ENCODE results near the gene BLVRA.
"Not testable (repeated sequence)": the region's sequence is repeated elsewhere in the genome, so short reads cannot be mapped to it uniquely, and the experiment has no call there.

The BLVRA gene

DNA sequence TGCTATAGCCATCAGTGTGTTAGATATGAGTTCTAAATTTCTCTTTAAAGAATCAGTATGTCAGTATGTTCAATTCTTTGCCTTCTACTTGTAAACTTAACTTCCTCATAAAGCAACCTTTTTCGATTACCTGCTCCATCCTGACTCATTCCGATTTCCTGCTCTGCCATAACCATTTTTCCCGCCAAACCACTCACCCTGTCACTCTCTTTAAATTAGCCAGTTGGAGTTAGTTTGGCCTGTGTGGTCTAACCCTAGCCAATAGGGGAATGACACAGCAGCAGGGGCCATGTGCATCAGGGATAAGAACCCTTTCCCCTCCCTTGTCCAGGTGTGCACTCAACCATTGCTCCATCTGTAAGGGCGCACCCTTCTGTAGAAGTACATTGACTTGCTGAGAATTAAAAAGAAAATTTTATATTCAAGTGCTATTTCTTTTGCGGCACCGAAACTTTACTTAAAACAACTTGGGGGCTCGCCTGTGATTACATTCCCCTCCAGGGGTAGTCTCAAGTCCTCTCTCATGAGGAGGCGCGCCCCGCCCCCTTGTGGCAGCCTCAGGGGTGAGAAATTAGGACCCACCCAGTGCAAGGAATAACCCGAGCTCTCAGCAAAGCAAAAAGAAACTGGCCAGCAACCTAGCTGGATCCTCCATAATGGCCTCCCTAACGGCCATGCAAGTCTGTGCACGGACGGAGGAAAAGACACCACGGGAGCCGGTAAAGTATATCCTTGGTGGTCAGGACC, 51.9 kb downstream of the BLVRA start:
- DNase-seq (ENCODE audit: low read depth): peak; percentile 59

DNA sequence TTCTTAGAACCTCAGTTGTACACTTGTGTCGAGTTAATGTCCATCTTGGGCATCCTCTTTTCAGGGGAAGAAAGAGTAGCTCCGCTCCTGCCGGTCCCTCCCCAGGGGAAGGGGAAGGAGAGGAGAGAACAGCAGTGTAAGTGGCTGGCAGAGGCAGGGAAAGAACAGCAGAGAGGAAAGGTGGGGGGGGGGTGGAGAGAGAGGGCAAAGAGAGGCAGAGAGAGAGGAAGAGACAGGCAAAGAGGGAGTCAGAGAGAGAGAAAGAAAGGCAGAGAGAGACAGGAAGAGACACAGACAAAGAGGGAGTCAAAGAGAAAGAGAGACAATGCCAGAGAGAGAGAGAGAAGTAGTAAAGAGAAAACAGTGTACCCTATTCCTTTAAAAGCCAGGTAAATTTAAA, 56.9 kb downstream of the BLVRA start:
- no peak for DNase-seq (ENCODE audit: low read depth)

DNA sequence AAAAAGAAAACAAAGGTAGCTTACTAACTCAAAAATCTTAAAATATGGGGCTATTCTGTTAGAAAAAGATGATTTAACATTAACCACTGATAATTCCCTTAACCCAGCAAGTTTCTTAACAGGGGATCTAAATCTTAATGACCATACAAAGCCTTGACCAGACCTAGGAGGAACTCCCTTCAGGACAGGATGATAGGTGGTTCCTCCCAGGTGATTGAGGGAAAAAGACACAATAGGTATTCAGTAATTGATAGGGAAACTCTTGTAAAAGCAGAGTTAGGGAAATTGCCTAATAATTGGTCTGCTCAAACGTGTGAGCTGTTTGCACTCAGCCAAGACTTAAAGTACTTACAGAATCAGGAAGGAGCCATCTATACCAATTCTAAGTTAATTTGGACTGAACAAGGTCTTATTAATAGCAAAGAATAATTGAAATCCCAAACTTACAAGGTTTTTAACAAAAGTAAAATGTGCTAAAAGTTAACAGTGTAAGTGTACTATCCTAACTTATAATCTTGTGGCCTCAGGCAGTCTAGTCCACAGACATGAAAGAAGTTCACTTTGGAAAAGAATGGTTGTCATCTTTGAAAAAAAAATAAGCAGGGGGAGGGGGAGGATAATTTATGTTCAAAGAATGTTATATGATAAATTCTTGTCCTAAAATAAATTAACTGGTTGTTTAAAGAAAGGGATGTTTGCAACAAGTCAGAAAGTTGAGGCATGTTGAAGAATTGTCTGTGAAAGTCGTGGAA, 57.7 kb downstream of the BLVRA start:
- DNase-seq (ENCODE audit: low read depth): not testable (repeated sequence)

DNA sequence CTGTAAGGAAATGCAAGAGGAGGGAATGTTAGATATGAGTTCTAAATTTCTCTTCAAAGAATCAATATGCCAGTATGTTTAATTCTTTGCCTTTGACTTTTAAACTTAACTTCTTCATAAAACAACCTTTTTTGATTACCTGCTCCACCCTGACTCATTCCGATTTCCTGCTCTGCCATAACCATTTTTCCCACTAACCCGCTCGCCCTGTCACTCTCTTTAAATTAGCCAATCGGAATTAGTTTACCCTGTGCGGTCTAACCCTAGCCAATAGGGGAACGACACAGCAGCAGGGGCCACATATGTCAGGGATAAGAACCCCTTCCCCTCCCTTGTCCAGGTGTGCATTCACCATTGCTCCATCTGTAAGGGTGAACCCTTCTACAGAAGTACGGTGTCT, 64.9 kb downstream of the BLVRA start:
- not testable (repeated sequence) for DNase-seq (ENCODE audit: low read depth)

DNA sequence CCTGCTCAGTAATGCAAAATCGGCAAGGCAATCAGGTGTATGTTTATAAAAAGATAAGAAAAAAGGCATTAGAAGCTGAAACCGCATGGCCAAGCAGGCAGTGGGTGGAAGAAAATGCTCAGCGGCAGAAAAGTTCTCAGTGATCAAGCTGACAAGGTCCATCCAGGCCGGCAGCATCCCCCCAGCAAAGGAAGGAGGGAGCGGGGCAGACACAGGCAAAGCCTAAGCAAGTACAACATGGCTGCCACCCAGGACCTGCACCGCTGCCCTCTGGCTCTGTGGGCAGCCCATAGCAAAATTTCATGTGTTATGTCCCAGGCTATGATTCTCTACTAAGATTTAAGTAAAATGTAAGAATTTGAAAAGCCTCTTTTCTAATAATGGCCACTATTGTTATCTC, 65.5 kb downstream of the BLVRA start:
- DNase-seq (ENCODE audit: low read depth): no peak

DNA sequence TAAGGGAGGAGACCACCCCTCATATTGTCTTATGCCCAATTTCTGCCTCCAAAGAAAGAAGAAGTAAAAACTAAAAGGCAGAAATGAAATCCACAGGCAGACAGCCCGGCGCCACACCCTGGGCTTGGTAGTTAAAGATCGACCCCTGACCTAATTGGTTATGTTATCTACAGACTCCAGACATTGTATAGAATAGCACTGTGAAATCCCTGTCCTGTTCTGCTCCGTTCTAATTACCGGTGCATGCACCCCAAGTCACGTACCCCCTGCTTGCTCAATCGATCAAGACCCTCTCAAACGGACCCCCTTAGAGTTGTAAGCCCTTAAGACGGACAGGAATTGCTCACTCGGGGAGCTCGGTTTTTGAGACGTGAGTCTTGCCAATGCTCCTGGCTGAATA, 66.0 kb downstream of the BLVRA start:
- not testable (repeated sequence) for DNase-seq (ENCODE audit: low read depth)

DNA sequence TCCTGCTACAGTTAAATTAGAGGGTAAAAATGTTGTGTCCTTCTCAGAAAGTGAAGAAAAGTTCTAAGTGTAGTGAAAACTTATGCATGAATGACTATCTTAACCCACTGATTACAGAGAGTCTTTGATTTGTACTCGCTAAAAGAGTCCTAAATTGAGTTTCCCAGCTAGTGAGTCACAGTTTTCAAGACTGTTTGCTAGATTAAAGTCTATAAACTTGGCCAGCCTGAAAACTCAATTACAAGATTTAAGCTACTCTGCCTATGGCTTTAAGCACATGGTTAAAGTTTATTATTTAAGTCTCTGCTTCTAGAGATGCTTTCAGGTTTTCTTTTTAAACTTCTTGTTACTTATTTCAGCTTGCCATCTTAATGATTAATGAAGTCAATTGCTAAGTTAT, 66.5 kb downstream of the BLVRA start:
- no peak for DNase-seq (ENCODE audit: low read depth)

DNA sequence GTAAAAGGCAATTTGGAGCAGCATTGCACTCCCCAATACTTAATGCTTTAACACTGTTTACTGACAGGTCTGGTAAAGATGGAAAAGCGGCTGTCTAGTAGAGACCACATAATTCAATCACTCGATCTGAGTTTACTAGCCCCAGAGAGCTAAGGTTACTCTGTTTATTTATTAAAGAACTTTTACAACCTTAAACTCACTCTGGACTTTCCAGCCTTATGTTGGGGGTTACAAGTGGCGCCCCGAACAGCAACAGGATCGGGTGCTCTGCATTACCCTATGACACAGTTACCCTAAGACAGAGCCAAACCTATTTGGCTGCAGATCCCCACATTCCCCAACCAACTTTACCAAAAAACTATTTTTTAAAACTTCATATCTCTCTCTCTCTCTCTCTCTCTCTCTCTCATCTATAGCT, 66.9 kb downstream of the BLVRA start:
- no peak for DNase-seq (ENCODE audit: low read depth)

DNA sequence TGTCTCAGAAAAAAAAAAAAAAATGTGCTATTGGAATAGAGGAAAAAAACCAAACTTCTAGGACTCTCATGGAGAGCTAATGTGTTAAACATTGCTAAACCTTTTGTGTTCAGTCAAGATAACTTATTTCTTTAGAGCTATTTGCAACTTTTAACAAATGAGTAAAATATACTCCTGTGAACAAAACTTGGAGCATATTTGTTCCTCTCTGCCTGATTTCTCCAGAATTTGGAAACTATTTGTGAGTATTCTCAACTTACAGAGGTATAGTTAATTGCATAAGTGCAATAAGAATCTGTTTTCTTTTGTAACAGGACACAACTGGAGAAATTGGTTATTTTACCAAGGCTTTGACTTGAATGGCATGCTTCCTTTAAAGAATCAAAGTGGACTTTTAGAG, 72.4 kb downstream of the BLVRA start:
- DNase-seq (ENCODE audit: low read depth): not testable (repeated sequence)

DNA sequence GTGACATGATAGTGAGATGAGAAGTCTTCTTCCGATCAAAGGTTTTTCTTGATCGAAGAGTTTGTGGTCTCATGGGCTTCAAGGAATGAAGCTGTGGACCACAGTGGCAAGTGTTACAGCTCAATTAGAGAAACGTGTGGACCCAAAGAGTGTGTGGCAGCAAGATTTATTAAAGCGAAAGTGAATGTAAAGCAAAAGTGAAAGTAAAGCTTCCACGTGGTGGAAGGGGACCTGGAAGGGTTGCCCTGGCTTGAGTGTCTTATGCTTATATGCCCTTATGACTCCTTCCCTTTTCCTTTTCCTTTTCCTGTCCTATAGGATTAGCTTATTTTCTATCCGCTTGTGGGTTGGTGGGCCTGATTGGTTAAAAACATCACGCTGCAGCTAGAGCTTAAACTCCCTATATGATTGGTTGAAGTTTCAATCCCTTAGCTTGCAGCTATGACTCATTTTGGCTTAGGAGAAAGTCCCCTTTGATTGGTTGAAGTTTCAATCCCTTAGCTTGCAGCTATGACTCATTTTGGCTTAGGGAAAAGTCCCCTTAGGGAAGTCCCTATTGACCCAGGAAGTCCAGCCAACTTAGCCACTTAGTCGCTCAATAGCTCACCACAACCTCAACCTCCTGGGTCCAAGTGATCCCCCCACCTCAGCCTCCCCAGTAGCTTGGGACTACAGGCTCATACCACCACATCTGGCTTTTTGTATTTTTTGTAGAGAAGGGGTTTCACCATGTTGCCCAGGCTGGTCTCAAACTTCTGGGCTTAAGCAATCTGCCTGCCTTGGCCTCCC, 76.2 kb downstream of the BLVRA start:
- peak; percentile 74 for DNase-seq (ENCODE audit: low read depth)

DNA sequence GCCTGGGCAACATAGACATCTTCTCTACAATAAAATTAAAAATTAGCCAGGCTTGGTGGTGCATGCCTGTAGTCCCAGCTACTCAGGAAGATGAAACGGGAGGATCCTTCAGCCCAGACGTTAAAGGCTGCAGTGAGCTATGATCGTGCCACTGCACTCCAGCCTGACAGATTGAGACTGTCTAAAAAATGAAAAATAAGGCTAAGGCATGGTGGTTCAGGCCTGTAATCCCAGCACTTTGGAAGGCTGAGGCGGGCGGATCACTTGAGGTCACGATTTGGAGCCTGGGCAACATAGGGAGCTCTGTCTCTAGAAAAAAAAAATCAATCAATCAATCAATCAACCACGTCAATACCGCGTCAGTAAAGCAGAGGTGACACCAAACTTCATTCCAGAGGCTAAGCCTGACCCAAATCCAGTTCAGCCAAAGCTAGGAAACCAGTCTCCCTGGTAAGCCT, 79.8 kb downstream of the BLVRA start:
- no peak for DNase-seq (ENCODE audit: low read depth)

DNA sequence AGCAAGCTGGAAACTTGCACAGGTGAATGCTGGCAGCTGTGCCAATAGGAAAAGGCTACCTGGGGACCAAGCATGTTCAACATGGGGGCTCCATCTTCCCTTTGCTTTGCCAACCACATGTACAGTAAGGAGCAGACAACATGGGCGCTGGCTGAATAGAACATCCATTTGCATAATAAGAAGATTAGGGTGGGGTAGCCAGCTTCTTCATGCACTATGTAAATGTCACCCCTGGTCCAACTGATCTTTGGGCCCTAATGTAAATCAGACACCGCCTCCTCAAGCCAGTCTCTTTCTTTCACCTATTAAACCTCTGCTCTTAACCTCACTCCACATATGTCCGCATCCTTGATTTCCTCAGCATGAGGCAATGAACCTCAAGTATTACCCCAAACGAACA, 84.8 kb downstream of the BLVRA start:
- no peak for DNase-seq (ENCODE audit: low read depth)

DNA sequence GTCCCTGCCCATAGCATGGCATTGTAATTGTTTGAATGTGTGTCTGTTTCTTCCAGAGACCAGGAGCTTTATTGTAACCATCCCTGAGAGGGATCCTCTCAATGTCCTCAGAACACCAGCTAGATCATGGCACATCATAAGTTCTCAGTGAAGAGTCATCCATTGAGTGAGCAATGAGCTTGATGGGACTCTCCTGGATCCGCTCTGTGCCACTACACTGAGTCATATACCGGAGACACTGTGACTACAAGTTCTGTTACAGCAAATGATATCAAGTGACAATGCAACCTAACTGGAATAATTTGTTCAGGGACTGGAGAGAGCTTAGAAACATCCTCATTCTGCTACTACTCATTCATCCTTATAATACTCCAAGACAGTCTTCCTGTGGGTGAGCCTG, 85.8 kb downstream of the BLVRA start:
- DNase-seq (ENCODE audit: low read depth): peak; percentile 46

DNA sequence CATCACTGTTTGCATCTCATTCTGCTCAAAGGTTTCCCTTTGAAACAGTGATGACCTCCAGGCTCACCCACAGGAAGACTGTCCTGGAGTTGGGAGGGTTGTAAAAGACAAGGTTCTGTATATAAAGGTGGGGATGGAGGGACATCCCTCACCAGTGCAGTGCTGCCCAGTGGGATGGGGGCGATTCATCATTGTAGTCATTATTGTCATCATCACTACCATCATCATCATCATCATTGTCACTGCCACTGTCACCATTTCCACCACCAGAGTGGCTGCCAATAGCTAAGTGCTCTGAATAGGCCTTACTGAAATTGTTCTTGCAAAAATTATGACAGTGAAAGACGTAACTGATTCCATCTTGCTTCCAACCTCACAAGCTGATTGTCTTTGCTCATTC, 86.2 kb downstream of the BLVRA start:
- no peak for DNase-seq (ENCODE audit: low read depth)

DNA sequence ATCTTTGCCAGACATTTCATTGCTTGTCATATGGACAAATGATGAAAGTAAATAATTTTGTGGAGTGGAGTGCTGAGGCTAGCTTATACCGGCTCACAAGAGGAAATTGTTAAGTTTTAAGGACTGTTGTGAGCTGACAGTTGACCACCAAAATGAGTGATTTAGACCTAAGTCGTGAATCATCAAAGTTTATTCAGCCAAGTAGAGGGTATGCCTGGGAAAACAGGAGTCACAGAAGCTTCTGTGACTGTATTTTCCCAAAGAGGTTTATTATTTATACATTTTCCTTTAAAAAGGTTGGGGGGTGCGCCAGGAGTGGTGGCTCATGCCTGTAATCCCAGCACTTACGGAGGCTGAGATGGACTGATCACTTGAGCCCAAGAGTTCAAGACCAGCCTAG, 89.0 kb downstream of the BLVRA start:
- peak; percentile 70 for DNase-seq (ENCODE audit: low read depth)

DNA sequence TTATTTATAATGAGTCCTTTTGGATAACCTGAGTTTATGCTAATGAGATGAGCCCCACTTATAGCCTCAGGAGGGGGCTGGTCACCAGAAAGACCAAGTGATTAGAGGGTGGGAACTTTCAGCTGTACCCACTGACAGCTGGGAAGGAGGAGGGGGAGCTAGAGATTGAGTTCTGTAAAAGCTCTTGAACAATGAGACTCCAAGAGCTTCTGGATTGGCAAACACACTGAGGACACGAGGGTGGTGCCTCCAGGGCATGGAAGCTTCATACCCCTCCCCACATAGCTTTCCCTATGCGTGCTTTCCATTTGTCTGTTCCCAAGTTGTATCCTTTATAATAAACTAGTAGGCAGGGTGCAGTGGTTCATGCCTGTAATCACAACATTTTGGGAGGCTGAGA, 90.6 kb downstream of the BLVRA start:
- no peak for DNase-seq (ENCODE audit: low read depth)

DNA sequence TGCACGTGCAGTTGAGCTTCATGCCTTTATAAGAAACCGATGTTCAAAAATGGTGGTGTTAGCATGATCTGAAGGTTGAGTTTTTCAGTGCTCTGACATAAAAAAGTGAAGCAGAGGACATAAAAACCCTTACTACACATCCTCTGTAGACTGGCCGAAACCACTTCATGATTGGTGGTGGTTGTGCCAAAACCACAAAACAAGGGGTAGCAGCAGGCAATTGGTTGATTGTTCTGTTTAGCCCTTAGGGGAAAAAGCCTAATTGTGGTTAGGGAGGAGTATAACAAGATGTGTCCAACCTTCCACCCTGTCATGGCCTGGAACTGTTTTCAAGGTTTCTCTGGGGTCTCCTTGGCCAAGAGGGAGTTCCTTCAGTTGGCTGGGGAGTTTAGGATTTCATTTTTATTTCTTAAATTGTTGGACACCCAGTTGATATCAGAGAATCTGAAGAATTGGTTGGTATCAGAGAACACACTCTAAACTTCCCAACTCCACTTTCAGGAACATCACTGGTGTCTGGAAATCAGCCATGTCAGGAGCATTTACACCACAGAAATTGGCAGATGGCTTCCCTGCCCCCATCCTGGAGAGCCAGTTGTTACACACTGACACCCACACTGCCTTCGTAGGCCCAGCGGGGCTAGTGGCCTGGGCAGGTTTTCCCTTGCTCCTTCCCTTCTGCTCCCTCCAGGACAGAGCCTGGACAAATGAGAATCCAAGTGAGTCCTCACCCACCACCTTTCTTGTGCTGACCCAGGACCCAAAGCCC, 92.1 kb downstream of the BLVRA start:
- peak; percentile 20 for DNase-seq (ENCODE audit: low read depth)

DNA sequence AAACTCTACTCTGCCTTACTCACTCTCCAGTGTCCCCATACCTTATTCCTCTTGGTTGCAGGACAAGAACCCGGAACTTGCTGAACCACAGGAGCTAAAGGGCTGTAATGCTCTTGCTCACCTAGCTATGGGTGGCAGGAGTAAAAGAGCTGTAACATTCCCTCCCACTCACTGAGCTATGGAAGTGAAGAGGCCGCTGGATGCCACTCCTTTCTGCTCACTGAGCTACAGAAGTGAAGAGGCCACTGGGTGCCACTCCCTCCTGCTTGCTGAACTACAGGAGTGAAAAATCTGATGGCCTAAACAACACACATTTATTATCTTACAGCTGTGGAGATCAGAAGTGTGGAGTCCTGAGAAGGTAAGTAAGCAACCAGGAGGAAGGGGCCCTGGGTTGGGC, 93.3 kb downstream of the BLVRA start:
- no peak for DNase-seq (ENCODE audit: low read depth)

DNA sequence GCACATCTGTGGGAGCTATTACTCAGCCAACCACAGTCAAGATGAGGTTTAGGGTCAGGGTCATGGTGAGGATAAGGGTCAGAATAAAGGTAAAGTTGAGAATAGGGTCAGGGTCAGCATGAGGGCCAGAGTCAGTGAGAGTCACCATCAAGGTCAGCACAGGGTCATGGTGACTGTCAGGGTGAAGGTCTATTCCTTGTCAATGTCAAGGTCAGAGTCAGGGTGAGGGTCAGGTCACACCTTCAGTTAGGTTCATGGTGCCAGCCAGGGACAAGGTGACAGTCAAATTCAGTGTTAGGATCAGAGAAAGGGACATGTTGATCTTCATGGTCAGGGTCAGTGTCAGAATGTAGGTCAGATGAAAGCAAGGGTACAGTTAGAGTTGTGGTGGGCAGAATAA, 96.7 kb downstream of the BLVRA start:
- DNase-seq (ENCODE audit: low read depth): no peak

DNA sequence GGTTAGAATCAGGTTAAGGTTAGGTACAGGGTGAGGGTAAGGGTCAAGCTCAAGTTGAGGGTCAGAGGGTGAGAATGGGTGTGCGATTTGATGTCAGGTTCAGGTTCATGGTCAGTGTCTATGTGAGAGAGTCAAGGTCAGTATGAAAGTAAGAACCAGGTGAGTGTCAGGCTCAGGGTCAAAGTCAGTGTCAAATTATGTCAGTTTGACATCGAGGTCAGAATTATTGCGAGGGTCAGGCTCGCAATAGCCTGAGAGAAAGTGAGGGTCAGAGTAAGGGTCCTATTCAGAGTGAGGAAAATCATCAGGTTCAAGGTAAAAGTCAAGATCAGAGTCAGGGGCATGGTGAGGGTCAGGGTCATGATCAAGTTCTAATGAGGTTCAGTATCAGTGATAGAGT, 97.8 kb downstream of the BLVRA start:
- DNase-seq (ENCODE audit: low read depth): no peak

Data from ELR (cell line).